Endothelial cell of umbilical vein (primary cell): ENCODE results near the gene DDIT3. TPM values are rescaled to one million over a fixed set of nuclear protein-coding genes. Genes with fewer than 3 reads are reported as not detected.

ENCODE experiments used
- BruUV-seq: library from RNA; stranded (reverse); fragments of 400-500 nt; replicated peaks from 2 replicates; lab custom pipeline; 2021; lab: Mats Ljungman, UMichigan
- CTCF ChIA-PET: fragments of 300-600, 350-600 bp; sonication (Branson Sonifier 250); formaldehyde crosslinking; loops from one replicate; lab custom pipeline; 2021; ENCODE audit warnings: antibody characterized with exemption, inconsistent platforms; lab: Charles Lee
- POLR2A ChIA-PET: fragments of 300-600, 350-600 bp; sonication (Branson Sonifier 250); formaldehyde crosslinking; loops from one replicate; lab custom pipeline; 2021; ENCODE audit warnings: antibody characterized with exemption, inconsistent platforms; lab: Charles Lee
- DNase-seq: peaks from one replicate; pipeline ENCODE4 v3.0.0-alpha.2; 2011; ENCODE audit warnings: low read depth, low spot score
- FAIRE-seq: peaks from 2 replicates; lab custom pipeline; 2011; peaks lifted over from hg19 to GRCh38; lab: Jason Lieb, UNC
- H2AFZ ChIP-seq: 2 replicates; pipeline ENCODE4 v1.6.0; 2012; ENCODE audit warnings: low read depth, low read length, control low read depth, inconsistent platforms
- H3K27ac ChIP-seq: 2 replicates; pipeline ENCODE4 v1.5.1; 2011; ENCODE audit warnings: low read depth, mild to moderate bottlenecking, control low read depth, low read length, moderate library complexity; ENCODE audit not compliant: insufficient read depth
- H3K27me3 ChIP-seq, 2 experiments: 2 replicates each; pipeline versions ENCODE4 v1.6.0 to v1.6.1; 2011; ENCODE audit warnings: low read length in 2 of 2, mixed read lengths in 1 of 2; ENCODE audit not compliant: control insufficient read depth in 2 of 2, insufficient read depth in 2 of 2
- H3K36me3 ChIP-seq, 2 experiments: 2 replicates in 1 of 2; 3 replicates in 1 of 2; pipeline ENCODE4 v1.5.1; 2011; ENCODE audit warnings: low read length in 2 of 2, mild to moderate bottlenecking in 1 of 2, moderate library complexity in 1 of 2; ENCODE audit not compliant: control insufficient read depth in 2 of 2, insufficient read depth in 2 of 2; ENCODE audit errors: extremely low read depth in 1 of 2
- H3K4me1 ChIP-seq: 3 replicates; pipeline ENCODE4 v1.5.1; 2011; ENCODE audit warnings: mild to moderate bottlenecking, low read length; ENCODE audit not compliant: control insufficient read depth, insufficient read depth; ENCODE audit errors: extremely low read depth
- H3K4me2 ChIP-seq: 2 replicates; pipeline ENCODE4 v1.6.1; 2011; ENCODE audit warnings: low read length, control low read depth, mixed read lengths; ENCODE audit not compliant: insufficient read depth
- H3K4me3 ChIP-seq, 3 experiments: fragments of 200-600 bp in 1 of 3; sonication (generic), shearing (Covaris generic) in 1 of 3; replicated peaks in 1 of 3; 2 replicates each; pipeline ENCODE4 v1.5.1; 2011 to 2016; ENCODE audit warnings: control low read depth in 3 of 3, low read length in 3 of 3, mild to moderate bottlenecking in 2 of 3, inconsistent platforms in 1 of 3, low read depth in 1 of 3, moderate library complexity in 1 of 3; ENCODE audit not compliant: insufficient read depth in 1 of 3
- H3K79me2 ChIP-seq: 2 replicates; pipeline ENCODE4 v1.6.0; 2012; ENCODE audit warnings: low read length, inconsistent platforms; ENCODE audit not compliant: control insufficient read depth, insufficient read depth
- H3K9ac ChIP-seq: replicated peaks from 2 replicates; pipeline ENCODE3; 2011; ENCODE audit warnings: low read length, control low read depth; ENCODE audit not compliant: insufficient read depth; ENCODE audit errors: extremely low read depth
- H3K9me1 ChIP-seq: replicated peaks from 3 replicates; pipeline ENCODE4 v1.6.0; 2011; ENCODE audit warnings: mild to moderate bottlenecking, low read length; ENCODE audit not compliant: control insufficient read depth, insufficient read depth; ENCODE audit errors: extremely low read depth
- H3K9me3 ChIP-seq: replicated peaks from 2 replicates; pipeline ENCODE4 v1.5.1; 2012; ENCODE audit warnings: low read length, inconsistent platforms; ENCODE audit not compliant: control insufficient read depth, insufficient read depth
- H4K20me1 ChIP-seq: replicated peaks from 2 replicates; pipeline ENCODE3; 2011; ENCODE audit warnings: mild to moderate bottlenecking, low read length; ENCODE audit not compliant: control insufficient read depth, insufficient read depth; ENCODE audit errors: extremely low read depth
- EZH2 ChIP-seq: IDR thresholded peaks from 2 replicates; pipeline ENCODE4 v1.6.1; 2012; ENCODE audit warnings: borderline replicate concordance, low read depth, mild to moderate bottlenecking, moderate library complexity, low read length, inconsistent platforms; ENCODE audit not compliant: severe bottlenecking
- FOS ChIP-seq: IDR thresholded peaks from 2 replicates; pipeline ENCODE4 v1.6.1; 2011; ENCODE audit warnings: mild to moderate bottlenecking, low read length, moderate library complexity, borderline replicate concordance; ENCODE audit not compliant: insufficient read depth
- GATA2 ChIP-seq: IDR thresholded peaks from 2 replicates; pipeline ENCODE4 v1.7.0; 2011; ENCODE audit warnings: low read depth, mild to moderate bottlenecking, moderate library complexity, mixed read lengths, low read length; ENCODE audit not compliant: insufficient read length, insufficient read depth
- JUN ChIP-seq: IDR thresholded peaks from 2 replicates; pipeline ENCODE4 v1.6.1; 2011; ENCODE audit warnings: borderline replicate concordance, low read depth; ENCODE audit not compliant: insufficient read length, insufficient read depth
- POLR2A ChIP-seq: IDR thresholded peaks from 2 replicates; pipeline ENCODE4 v1.6.1; 2012; ENCODE audit warnings: low read depth, mild to moderate bottlenecking, control low read depth, low read length
- dilution Hi-C: fragments of 300-500 bp; cut with MboI; formaldehyde crosslinking; loops from one replicate; pipeline ENCODE4 v1.15.0; 2019; ENCODE audit warnings: low sequenced_read_pairs; ENCODE audit not compliant: extremely low pct_ligation_motif_present
- intact Hi-C: fragments of 100-400 bp; cut with micrococcal nuclease; formaldehyde crosslinking; loops from one replicate; pipeline ENCODE4 v1.10.0; 2022
- polyA plus RNA-seq, 4 experiments: library from polyadenylated mRNA; depleted of rRNA in 3 of 4; stranded (reverse) in 3 of 4; unstranded in 1 of 4; fragments of >200 nt; gene quantifications; 2 replicates each; pipeline versions ENCODE4 v1.2.1 to v1.2.3, GENCODE V29; 2011 to 2012; ENCODE audit warnings: missing spikeins in 1 of 4
- total RNA-seq: library from RNA; stranded (reverse); gene quantifications from 2 replicates; pipeline ENCODE4 v1.2.3, GENCODE V29; 2021
- TF ChIP-seq, protein P1 (sequence below): IDR thresholded peaks from 2 replicates; pipeline ENCODE4 v1.6.1; 2011; ENCODE audit not compliant: insufficient read depth, insufficient read length

The DDIT3 gene
- total and polyA plus RNA-seq, 2 donors (not counting 3 experiments of a cell fraction or from before 2014, with no cell fraction given), result 13.7 to 22.0 TPM

DNA sequence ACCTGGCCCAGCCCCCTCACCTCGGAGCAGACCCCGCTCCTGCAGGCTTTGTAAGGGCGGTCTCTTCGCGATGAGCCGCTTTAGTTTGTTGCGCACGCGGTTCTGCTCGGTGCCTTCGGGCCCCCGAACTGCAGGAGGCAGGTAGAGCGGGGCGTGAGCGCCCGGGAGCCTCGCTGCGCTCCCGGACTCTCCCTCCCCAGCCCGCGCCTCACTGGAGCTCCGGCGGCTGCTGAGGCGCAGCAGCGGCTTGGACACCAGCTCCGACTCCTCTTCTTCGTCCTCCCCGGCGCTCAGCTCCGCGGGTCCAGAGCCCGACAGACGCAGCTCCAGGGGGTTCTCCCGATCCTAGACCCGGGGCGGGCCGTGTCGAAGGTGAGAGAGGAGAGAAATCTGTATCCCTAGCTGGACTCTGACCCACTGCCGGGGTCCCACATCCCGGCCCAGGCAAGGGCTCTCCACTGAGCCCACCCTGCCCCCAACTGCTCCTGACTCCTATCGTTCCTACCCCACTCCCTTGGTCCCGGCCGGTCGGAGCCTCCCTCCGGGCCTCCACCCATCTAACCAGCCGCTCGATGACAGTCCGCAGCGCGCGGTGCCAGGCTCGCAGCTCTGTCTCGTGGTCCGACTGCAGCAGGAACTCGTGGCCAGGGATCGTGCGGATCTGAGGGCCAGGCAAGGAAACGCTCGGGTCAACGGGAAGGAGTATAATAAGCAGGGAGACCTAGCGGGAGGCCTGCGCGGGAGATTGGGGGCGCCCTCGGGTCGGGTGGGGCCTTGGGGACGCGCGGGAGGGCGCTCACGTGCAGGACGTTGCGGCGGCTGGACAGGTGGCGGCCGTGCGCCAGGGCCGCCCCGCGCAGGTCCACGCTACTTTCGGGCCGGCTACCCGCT, 44.8 kb downstream of the DDIT3 start:
- FAIRE-seq (peak; percentile 59), DNase-seq (no peak)
- H2AFZ ChIP-seq, result peak overlapping the region; percentile 47
- H3K4me1 ChIP-seq, result peaks cover 12% of the 10 kb centered on the region
- dilution Hi-C loops (no loop called here), intact Hi-C loops (no loop called here)
- POLR2A ChIA-PET, result no interaction called here
- H3K36me3 ChIP-seq, result no peaks in the 10 kb centered on the region
- CTCF ChIA-PET, result interaction anchor here (0.6 to 2.8 kb wide), 7 partner anchors 8 to 108 kb away, joined by 3 to 18 read pairs (median 3); partner anchors contain the start of genes GLI1 and MARS1
- BruUV-seq, result no TSS peak
- no peaks in the 10 kb centered on the region for H3K9me1 ChIP-seq
- peaks cover 47 to 62% of the 10 kb centered on the region in 2 experiments for H3K27me3 ChIP-seq
- no peak overlapping the region for H3K9ac ChIP-seq
- H4K20me1 ChIP-seq, result no peaks in the 10 kb centered on the region
- no peaks in the 10 kb centered on the region for H3K79me2 ChIP-seq
- peak overlapping the region; percentile 2 for H3K4me2 ChIP-seq
- no peak overlapping the region for H3K27ac ChIP-seq
- peak overlapping the region in 1 of 3 experiments; percentile 3 for H3K4me3 ChIP-seq
- TF ChIP-seq JUN (no peak), EZH2 (peak; percentile 95), GATA2 (no peak), FOS (no peak), POLR2A (no peak)
- TF ChIP-seq, protein P1, sequence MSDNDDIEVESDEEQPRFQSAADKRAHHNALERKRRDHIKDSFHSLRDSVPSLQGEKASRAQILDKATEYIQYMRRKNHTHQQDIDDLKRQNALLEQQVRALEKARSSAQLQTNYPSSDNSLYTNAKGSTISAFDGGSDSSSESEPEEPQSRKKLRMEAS, result no peak
- H3K9me3 ChIP-seq, result no peaks in the 10 kb centered on the region
